CD4-positive, alpha-beta T cell treated with Interleukin-4 for 1 hour (primary cell): ENCODE data around the gene SLC44A2.

Experiments
- DNase-seq, 2 donors: peaks; one replicate each; pipeline ENCODE4 v3.0.0-alpha.2; 2020 to 2022

SLC44A2 gene

GRCh38 chr19:10617409-10618121, 7.8 kb upstream of the SLC44A2 start:
- no peak for DNase-seq

- DNase-seq = no peak
Measured at GRCh38 chr19:10618846-10619245, 6.5 kb upstream of the SLC44A2 start.

GRCh38 chr19:10620786-10621185, 4.6 kb upstream of the SLC44A2 start:
- no peak for DNase-seq

DNA sequence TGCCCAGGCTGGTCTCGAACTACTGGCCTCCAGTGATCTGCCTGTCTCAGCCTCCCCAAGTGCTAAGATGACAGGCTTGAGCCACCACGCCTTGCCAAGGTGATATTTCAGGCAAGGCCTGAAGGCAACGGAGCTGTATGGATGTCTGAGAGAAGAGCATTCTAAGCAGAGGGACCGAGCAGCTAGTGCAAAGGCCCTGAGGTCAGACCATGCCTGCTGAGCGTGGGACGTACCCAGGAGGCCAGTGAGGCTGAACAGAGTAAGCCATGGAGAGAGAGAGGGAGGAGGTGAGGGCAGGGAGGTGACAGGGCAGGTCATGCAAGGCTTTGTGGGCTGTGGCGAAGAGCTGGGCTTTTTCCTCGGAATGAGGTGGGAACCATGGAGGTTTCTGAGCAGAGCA, 3.4 kb upstream of the SLC44A2 start:
- DNase-seq = no peak

GRCh38 chr19:10624585-10624984, 768 bp upstream of the SLC44A2 start:
- peak; percentile 19 to 24 for DNase-seq

DNA sequence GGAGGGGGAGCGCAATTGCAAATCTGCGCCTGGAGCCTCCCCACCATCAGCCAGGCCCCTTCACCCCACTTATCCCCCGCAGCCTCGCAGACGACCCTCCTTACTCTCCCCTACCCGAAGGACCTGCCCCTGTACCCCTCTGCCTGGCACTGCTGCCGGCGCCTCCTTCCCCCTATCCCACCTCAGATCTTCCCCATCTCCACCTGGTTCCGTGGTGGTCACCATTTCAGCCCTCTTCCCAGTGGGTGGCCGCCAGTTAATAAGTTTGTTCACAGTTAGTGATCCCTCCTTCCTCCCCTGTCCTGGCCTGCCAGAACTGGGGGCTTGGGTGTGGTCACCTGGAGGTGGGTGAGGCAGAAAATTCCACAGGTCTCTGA, 397 bp downstream of the SLC44A2 start:
- DNase-seq = no peak

GRCh38 chr19:10631874-10632273, 6.5 kb downstream of the SLC44A2 start:
- no peak for DNase-seq

DNA sequence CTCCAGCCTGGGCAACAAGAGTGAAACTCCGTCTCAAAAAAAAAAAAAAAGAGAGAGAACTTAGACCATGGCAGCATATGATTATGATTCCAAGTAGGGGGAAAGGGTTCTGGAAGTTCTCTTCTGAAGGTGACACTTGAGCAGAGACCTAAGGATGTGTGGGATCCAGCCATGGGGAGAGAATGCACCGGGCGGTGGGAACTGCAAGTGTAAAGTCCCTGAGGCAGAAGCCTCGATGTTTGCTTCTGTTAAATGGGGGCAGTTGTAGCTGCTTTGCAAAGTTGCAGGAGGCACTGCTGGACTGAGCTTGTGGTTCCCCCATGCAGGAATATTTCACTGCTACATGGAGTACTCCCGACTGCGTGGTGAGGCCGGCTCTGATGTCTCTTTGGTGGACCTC, 9.1 kb downstream of the SLC44A2 start:
- no peak for DNase-seq

- no peak for DNase-seq
Measured at GRCh38 chr19:10634963-10635362, 9.6 kb downstream of the SLC44A2 start.

- no peak for DNase-seq
Measured at GRCh38 chr19:10636304-10636972, 11.1 kb downstream of the SLC44A2 start.

DNA sequence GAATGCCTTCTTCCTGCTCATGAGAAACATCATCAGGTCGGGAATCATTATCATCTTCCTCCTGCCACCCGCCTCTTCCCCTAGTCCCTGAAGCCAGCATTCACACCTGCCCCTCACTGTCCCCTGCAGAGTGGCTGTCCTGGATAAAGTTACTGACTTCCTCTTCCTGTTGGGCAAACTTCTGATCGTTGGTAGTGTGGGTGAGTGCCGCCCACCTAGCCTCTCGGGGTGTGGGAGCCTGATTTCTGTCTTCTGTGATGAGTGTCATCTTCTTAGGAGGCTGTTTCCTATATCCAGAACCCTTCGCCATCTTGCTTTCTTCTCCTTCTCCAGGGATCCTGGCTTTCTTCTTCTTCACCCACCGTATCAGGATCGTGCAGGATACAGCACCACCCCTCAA, 12.5 kb downstream of the SLC44A2 start:
- no peak for DNase-seq

GRCh38 chr19:10639836-10640235, 14.5 kb downstream of the SLC44A2 start:
- no peak for DNase-seq

- DNase-seq = no peak
Measured at GRCh38 chr19:10640361-10640760, 15.0 kb downstream of the SLC44A2 start.

- DNase-seq = no peak
Measured at GRCh38 chr19:10641248-10641647, 15.9 kb downstream of the SLC44A2 start.

- DNase-seq = no peak
Measured at GRCh38 chr19:10642473-10643171, 17.3 kb downstream of the SLC44A2 start.

- no peak for DNase-seq
Measured at GRCh38 chr19:10643172-10643967, 18.0 kb downstream of the SLC44A2 start.

DNA sequence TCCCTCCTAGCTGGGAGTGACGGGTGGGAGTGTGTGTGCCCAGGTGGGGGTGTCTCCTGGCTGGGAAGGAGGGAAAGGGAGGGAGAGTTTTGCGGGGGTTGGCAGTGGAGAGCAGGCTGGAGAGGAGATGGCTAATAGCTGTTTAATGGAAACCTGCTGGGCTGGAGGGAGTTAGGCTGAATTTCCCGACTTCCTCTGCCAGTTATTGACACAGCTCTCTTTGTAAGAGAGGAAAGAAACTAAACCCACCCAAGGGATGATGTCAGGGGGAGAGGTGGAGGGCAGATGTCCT, 18.6 kb downstream of the SLC44A2 start:
- DNase-seq = no peak

DNA sequence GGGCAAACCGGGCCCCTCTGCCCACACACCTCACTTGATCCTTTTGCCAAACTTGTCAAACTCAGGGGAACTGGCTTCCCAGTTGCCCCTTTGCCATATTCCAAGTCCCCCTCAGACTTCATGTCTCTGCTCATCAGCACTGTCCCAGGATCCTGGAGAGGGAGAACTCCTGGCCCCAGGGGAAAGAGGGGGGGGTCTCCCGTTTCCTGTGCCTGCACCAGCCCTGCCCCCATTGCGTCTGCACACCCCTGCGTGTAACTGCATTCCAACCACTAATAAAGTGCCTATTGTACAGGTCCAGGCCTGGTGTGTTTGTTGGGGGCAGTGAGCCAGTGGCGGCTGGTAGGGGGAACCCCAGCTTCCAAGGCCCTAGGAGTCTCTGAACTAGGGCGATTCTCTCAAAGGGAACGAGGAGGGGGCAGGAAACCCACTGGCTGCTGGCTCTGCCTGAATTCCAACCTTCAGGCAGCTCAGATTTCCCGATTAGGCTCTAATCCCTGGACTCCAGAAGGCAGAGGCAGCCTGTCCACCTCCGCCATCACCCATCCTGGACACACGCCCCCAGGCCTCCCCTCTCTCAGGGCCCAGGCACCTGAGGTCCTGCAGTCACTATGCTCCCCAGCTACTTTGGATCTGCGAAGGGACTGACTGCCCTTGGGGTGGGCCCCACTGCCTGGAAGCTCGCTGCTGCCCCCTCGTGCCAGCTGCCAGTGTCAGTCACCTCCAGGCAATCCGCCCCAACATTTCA, 19.1 kb downstream of the SLC44A2 start:
- peak; percentile 84 to 85 for DNase-seq

DNA sequence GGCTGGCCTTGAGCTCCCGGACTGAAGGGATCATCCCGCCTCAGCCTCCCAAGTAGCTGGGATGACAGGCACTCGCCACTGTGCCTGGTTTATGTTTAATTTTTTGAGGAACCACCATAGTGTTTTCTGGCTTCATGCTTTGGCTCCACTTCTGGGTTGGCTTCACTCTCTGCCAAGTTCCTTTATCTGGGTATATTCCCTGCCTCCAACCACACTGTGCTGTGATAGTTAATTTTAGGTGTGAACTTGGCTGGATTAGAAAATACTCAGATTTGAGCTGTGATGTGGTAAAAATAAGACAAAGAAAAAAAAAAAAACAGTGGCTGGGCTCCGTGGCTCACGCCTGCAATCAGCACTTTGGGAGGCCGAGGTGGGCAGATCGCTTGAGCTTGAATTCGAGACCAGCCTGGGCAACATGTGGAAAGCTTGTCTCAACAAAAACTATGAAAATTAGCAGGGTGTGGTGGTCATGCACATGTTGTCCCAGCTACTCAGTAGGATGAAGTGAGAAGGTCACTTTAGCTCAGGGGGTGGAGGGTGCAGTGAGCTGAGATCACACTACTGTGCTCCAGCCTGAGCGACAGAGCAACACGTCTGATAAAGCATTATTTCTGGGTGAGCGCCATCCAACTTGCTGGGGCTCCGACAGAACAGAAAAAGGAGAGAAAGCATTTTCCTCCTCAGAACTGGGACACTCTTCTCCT, 21.3 kb downstream of the SLC44A2 start:
- no peak for DNase-seq

DNA sequence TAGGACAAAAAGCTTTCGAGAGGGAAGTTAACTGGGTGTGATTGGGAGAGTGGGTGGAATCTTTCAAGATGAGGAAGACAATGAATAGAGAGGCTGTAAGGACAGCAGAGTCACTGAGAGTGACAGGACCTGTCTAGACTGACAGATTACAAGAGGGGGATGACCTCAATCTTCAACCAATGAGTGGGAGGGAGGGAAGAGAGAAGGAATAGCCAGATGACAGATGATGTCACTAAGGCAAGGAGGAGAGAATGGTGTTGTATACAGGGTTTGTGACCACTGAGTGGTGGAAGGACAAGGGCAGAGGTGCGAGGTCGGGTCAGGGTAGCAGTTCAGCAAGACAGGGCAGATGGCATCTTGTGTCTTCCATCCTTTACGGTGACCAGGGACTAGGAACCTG, 23.0 kb downstream of the SLC44A2 start:
- DNase-seq = no peak

GRCh38 chr19:10651851-10652250, 26.5 kb downstream of the SLC44A2 start:
- no peak for DNase-seq

GRCh38 chr19:10653482-10653731, 28.1 kb downstream of the SLC44A2 start:
- no peak for DNase-seq
